ENCODE results near the gene WDR37.

- no peak for TF ChIP-seq EZH2 (IDR thresholded peaks at IDR 0.05; ENCODE audit: borderline replicate concordance, low read depth, low read length, severe bottlenecking)
- no peak for TF ChIP-seq CTCF (IDR thresholded peaks at IDR 0.05; ENCODE audit: borderline replicate concordance, extremely low read depth, low read length, poor library complexity, severe bottlenecking)
Observed at GRCh38 chr10:1178506-1178905, 122.3 kb downstream of the WDR37 start.
